Measurements from ENCODE around the gene SLBP. TPM values are rescaled to one million over a fixed set of nuclear protein-coding genes. Genes with fewer than 3 reads are reported as not detected.

Gene SLBP
- total and polyA plus RNA-seq, 2 donors (not counting 3 experiments of a cell fraction or from before 2014, with no cell fraction given) = 48.3 to 63.1 TPM

- FAIRE-seq = no peak
- dilution Hi-C loops (cut with MboI; ENCODE audit: extremely low pct_ligation_motif_present, low sequenced_read_pairs) = no loop called here
These were observed 64.7 kb downstream of the SLBP start for GRCh38 chr4:1647432-1647831.

More at GRCh38 chr4:1647432-1647831, 64.7 kb downstream of the SLBP start:
- no peaks in the 10 kb centered on the region for H3K36me3 ChIP-seq (ENCODE audit: control insufficient read depth in 2 of 2, extremely low read depth in 1 of 2, insufficient read depth in 2 of 2, low read length in 2 of 2)
- no peaks in the 10 kb centered on the region for H3K4me1 ChIP-seq (ENCODE audit: control insufficient read depth, extremely low read depth, insufficient read depth, low read length)
- H3K9me3 ChIP-seq (replicated peaks; ENCODE audit: control insufficient read depth, insufficient read depth, low read length) = no peaks in the 10 kb centered on the region
- POLR2A ChIA-PET = no interaction called here
- no peak overlapping the region for H3K4me3 ChIP-seq (replicated peaks in 1 of 3; ENCODE audit: insufficient read depth in 1 of 3, low read depth in 1 of 3, low read length in 3 of 3)
- no peak overlapping the region for H2AFZ ChIP-seq (ENCODE audit: low read depth, low read length)
- intact Hi-C loops (cut with micrococcal nuclease) = no loop called here
- H3K9me1 ChIP-seq (replicated peaks; ENCODE audit: control insufficient read depth, extremely low read depth, insufficient read depth, low read length) = no peaks in the 10 kb centered on the region
- H3K79me2 ChIP-seq (ENCODE audit: control insufficient read depth, insufficient read depth, low read length) = no peaks in the 10 kb centered on the region
- TF ChIP-seq EZH2 (IDR thresholded peaks at IDR 0.05; ENCODE audit: borderline replicate concordance, low read depth, low read length, severe bottlenecking) (no peak), JUN (IDR thresholded peaks at IDR 0.05; ENCODE audit: borderline replicate concordance, insufficient read depth, insufficient read length, low read depth) (no peak), GATA2 (IDR thresholded peaks at IDR 0.05; ENCODE audit: insufficient read depth, insufficient read length, low read depth, low read length) (no peak), CTCF (IDR thresholded peaks at IDR 0.05; ENCODE audit: extremely low read depth in 1 of 2, insufficient read depth in 1 of 2, low read depth in 1 of 2, low read length in 2 of 2) (no peak), MAX (IDR thresholded peaks at IDR 0.05; ENCODE audit: insufficient read depth, insufficient read length) (no peak), POLR2AphosphoS5 (IDR thresholded peaks at IDR 0.05; ENCODE audit: insufficient read depth, low read depth, low read length) (no peak), POLR2A (IDR thresholded peaks at IDR 0.05; ENCODE audit: low read depth, low read length) (no peak)
- H3K27me3 ChIP-seq (ENCODE audit: control insufficient read depth in 2 of 2, insufficient read depth in 2 of 2, low read length in 2 of 2) = no peaks in the 10 kb centered on the region
- H3K27ac ChIP-seq (ENCODE audit: insufficient read depth, low read depth, low read length) = no peak overlapping the region
- no peak overlapping the region for H3K4me2 ChIP-seq (ENCODE audit: insufficient read depth, low read length)
- no peaks in the 10 kb centered on the region for H4K20me1 ChIP-seq (replicated peaks; ENCODE audit: control insufficient read depth, extremely low read depth, insufficient read depth, low read length)
- no TSS peak for BruUV-seq (replicated peaks)
- H3K9ac ChIP-seq (replicated peaks; ENCODE audit: extremely low read depth, insufficient read depth, low read length) = no peak overlapping the region
- CTCF ChIA-PET = interaction anchor here (1.4 kb wide), 1 partner anchor 46 kb away, joined by 3 read pairs; no protein-coding TSS in a partner anchor
- DNase-seq (ENCODE audit: low read depth, low spot score) = no peak

Measured in endothelial cell of umbilical vein (primary cell).